ENCODE measurements around the gene KDM5A.

KDM5A gene

DNA sequence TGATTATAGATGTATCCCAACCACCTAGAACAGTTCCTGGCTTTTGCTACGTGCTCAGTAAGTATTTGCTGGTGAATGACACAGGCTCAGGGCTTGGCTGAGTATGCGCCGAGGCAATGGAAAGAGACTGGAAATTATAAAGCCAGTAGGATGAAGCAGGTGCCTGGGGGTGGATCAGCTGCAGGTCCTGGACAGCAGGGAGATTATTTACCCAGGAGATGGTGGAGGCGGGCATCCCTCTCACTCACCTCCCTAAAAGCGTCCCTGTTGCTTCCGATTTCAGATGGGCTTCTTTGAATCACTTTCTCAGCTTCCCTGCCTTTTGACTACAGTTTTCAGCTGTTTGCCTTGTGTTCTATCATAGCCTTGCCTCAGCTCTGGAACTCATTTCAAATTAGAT, 132.9 kb downstream of the KDM5A start:
- H3K36me3 Mint-ChIP-seq (ENCODE audit: low read depth) = no peaks in the 10 kb centered on the region
- no peaks in the 10 kb centered on the region for H3K4me1 Mint-ChIP-seq (ENCODE audit: low read depth)
- H3K27ac Mint-ChIP-seq = no peak overlapping the region
- intact Hi-C loops (cut with micrococcal nuclease) = no loop called here
- no peak overlapping the region for H3K4me3 Mint-ChIP-seq
- no peaks in the 10 kb centered on the region for H3K9me3 Mint-ChIP-seq
- H3K27me3 Mint-ChIP-seq = peaks cover 29% of the 10 kb centered on the region

DNA sequence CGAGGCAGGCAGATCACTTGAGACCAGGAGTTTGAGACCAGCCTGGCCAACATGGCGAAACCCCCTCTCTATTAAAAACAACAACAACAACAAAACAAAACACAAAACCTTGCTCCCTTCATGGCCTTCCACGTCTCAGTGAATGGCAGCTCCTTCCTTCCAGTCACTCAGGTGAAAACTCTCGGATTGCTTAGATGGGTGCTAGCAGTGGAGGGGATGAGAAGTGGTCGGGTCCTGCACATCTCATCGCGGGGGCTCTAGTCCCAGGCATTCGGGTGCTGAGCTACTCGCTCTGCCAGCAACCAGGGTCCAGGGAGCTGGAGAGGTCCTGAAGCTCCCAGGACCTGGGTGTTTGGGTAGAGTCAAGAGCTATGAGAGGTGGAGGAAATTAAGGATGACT, 134.2 kb downstream of the KDM5A start:
- no peaks in the 10 kb centered on the region for H3K9me3 Mint-ChIP-seq
- peaks cover 26% of the 10 kb centered on the region for H3K27me3 Mint-ChIP-seq
- intact Hi-C loops (cut with micrococcal nuclease) = no loop called here
- H3K27ac Mint-ChIP-seq = no peak overlapping the region
- H3K36me3 Mint-ChIP-seq (ENCODE audit: low read depth) = no peaks in the 10 kb centered on the region
- H3K4me3 Mint-ChIP-seq = no peak overlapping the region
- H3K4me1 Mint-ChIP-seq (ENCODE audit: low read depth) = no peaks in the 10 kb centered on the region

DNA sequence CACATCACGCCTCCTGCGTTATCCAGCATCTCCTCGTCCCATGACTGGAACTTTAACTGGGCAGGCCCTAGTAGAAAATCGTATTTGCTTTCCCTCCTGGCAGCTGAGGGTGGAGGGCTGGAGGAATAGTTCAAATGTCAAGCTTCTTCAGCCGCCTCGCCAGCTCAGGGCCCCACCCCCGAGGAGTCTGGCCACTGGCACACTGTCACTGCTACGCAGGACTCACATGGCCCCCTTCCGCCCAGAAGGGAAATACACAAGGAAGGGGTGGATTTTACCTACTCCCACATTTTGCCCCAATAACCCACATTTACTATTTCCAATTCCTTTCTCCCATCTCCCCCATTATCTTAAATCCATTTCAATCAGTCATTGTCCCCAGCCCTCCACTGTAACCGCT, 135.1 kb downstream of the KDM5A start:
- no peak overlapping the region for H3K4me3 Mint-ChIP-seq
- H3K4me1 Mint-ChIP-seq (ENCODE audit: low read depth) = no peaks in the 10 kb centered on the region
- no peak overlapping the region for H3K27ac Mint-ChIP-seq
- H3K36me3 Mint-ChIP-seq (ENCODE audit: low read depth) = no peaks in the 10 kb centered on the region
- intact Hi-C loops (cut with micrococcal nuclease) = no loop called here
- no peaks in the 10 kb centered on the region for H3K9me3 Mint-ChIP-seq
- peaks cover 23% of the 10 kb centered on the region for H3K27me3 Mint-ChIP-seq

DNA sequence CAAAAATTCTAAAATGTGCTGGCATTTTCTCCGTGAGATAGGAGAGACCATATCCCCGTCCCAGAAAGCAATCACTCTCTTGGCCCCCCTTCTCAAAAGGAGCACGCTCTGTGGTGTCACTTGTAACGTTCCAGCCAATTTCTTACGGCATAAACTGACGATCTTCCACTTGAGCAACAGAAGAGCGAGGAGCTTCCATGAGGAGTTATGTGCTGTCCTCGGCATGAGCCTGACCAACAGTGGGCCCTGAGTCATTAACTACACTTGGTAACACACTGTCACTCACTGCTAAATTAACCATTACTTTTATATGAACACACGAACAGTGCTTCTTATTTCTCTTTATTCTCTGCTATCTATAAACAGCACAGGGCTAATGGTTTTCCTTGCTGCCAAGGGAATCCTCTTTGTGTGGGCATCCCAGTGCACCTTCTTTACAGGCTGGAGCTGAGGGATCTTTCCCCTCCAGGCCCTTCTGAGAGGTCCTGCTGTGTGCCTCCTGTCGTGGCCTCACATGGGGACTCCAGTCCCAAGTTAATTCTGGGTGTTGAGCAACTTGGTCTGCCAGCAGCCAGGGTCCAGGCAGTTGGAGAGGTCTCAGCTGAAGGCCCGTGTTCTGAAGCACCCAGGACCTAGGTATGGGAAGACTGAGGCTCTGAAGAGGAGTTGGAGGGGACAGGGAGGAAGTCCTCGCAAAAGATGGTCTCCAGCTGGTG, 135.8 kb downstream of the KDM5A start:
- no peaks in the 10 kb centered on the region for H3K36me3 Mint-ChIP-seq (ENCODE audit: low read depth)
- peaks cover 2% of the 10 kb centered on the region for H3K9me3 Mint-ChIP-seq
- H3K4me3 Mint-ChIP-seq = no peak overlapping the region
- no peak overlapping the region for H3K27ac Mint-ChIP-seq
- H3K4me1 Mint-ChIP-seq (ENCODE audit: low read depth) = no peaks in the 10 kb centered on the region
- H3K27me3 Mint-ChIP-seq = peaks cover 20% of the 10 kb centered on the region
- intact Hi-C loops (cut with micrococcal nuclease) = no loop called here

DNA sequence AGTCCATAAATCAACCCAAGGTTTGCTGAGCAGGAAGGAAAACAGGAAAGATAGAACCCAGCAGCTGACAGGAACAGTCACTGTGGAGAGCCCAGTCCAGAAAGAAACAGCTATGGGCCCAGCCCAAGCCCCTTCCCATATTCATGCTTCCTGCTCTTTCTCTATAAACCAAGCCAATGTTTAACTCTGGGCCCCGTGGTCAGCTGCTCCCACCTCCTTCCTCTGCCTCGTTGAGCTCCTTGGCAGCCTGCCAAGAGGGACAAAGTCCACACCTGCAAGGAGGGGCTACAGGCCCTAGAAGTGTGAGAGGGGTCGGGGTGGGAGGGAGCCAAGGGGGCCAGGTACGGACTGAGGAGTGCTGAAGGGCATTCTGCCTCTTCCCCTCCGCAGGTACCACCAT, 136.5 kb downstream of the KDM5A start:
- Mint-ChIP-seq H3K36me3 (ENCODE audit: low read depth) (no peaks in the 10 kb centered on the region), H3K27me3 (peaks cover 20% of the 10 kb centered on the region), H3K4me1 (ENCODE audit: low read depth) (no peaks in the 10 kb centered on the region), H3K4me3 (no peak overlapping the region), H3K27ac (no peak overlapping the region), H3K9me3 (peaks cover 8% of the 10 kb centered on the region)
- intact Hi-C loops (cut with micrococcal nuclease) = no loop called here

DNA sequence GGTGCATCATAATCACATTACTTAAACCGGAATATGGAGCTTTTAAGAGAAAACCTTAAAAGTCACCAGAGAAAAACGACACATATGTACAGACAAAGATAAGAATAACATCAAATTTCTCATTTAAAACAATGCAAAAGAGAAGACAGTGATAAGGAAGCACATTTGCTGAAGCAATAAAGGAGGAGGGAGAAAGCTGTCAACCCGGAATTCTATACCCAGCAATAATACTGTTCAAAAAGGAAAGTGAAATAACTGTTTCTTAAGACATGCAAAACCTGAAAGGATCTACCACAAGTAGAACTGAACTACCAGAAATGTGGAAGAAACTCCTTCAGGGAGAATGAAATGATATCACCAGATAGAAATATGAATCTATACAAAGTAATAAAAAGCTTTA, 141.8 kb downstream of the KDM5A start:
- Mint-ChIP-seq H3K27me3 (peaks cover 13% of the 10 kb centered on the region), H3K27ac (no peak overlapping the region), H3K4me1 (ENCODE audit: low read depth) (no peaks in the 10 kb centered on the region), H3K4me3 (no peak overlapping the region), H3K9me3 (peaks cover 25% of the 10 kb centered on the region), H3K36me3 (ENCODE audit: low read depth) (no peaks in the 10 kb centered on the region)
- intact Hi-C loops (cut with micrococcal nuclease) = no loop called here

DNA sequence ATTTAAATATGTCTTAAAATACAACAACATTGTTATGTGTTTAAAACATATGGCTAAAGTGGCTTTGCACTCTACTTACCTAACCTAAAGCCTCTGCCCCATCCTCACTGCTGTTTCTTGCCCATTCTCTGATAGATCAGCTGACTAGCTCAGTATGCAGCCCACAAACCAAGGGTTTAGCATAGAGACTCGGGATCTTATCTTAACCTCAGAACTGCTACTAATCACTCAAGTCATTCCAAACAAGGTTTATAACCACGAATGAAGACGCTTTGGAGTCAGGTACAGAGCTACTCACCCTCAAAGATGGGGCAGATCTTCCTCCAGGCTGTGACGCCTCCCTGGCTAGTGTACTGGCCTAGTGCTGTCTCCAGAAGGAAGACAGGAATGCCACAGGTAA, 145.7 kb downstream of the KDM5A start:
- Mint-ChIP-seq H3K36me3 (ENCODE audit: low read depth) (no peaks in the 10 kb centered on the region), H3K9me3 (peaks cover 24% of the 10 kb centered on the region), H3K27me3 (peaks cover 13% of the 10 kb centered on the region), H3K27ac (no peak overlapping the region), H3K4me3 (no peak overlapping the region), H3K4me1 (ENCODE audit: low read depth) (no peaks in the 10 kb centered on the region)
- intact Hi-C loops (cut with micrococcal nuclease) = no loop called here

DNA sequence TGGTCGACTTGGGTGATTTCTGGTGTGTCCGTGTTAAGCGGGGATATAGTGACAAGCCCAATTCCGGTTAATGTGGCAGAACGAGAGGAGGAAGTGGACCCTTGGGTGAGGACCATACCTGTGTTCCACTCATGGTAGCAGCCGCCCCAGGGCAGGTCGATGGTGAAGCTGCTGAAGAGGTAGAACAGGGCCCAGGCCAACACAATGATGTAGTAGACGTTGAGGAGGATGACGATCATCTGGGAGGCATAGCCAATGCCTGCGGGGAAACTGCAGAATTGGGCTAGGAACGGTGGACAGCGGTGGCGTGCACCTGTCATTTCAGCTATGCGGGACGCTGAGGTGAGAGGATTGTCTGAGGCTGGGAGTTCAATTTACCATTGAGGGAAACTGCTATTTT, 146.6 kb downstream of the KDM5A start:
- H3K9me3 Mint-ChIP-seq = peaks cover 19% of the 10 kb centered on the region
- peaks cover 8% of the 10 kb centered on the region for H3K27me3 Mint-ChIP-seq
- intact Hi-C loops (cut with micrococcal nuclease) = no loop called here
- H3K27ac Mint-ChIP-seq = no peak overlapping the region
- no peak overlapping the region for H3K4me3 Mint-ChIP-seq
- no peaks in the 10 kb centered on the region for H3K36me3 Mint-ChIP-seq (ENCODE audit: low read depth)
- H3K4me1 Mint-ChIP-seq (ENCODE audit: low read depth) = no peaks in the 10 kb centered on the region

DNA sequence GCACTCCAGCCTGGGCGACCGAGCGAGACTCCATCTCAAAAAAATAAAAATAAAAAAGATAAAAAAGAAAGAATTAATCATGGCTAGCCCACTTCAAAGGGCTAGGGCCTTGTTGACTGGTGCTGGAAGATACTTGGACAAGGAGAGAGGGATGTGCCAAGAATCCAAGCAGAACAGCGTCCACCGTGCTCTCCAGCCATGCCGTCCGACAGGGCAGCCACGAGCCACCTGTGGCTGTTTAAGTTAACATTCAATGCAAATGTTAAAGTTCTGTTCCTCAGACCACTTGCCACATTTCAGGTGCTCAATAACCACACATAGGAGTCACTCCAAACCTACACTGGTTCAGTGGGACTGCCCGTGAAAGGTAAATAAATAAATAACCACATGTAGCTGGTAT, 147.9 kb downstream of the KDM5A start:
- Mint-ChIP-seq H3K4me3 (no peak overlapping the region), H3K9me3 (peaks cover 13% of the 10 kb centered on the region), H3K36me3 (ENCODE audit: low read depth) (no peaks in the 10 kb centered on the region), H3K4me1 (ENCODE audit: low read depth) (no peaks in the 10 kb centered on the region), H3K27me3 (peaks cover 7% of the 10 kb centered on the region), H3K27ac (no peak overlapping the region)
- intact Hi-C loops (cut with micrococcal nuclease) = no loop called here

DNA sequence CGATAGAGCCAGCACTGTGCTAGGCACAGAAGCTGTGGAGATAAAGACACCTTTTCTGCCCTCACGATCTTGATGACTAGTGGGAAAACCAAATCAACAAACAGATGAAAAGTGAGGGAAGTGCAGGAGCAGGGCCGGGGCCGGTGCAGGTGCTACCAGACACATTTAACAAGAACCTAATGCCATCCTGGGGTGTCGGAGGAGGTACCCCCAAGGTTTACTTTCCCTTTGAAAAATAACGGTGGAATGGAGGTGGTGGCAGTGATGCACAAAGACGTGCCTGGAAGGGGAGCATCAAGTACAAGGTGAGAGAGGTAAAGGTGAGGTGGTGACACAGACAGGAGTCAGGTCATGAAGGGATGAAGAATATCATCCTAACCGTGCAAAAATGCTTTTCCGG, 148.6 kb downstream of the KDM5A start:
- intact Hi-C loops (cut with micrococcal nuclease) = no loop called here
- Mint-ChIP-seq H3K4me3 (no peak overlapping the region), H3K27ac (no peak overlapping the region), H3K36me3 (ENCODE audit: low read depth) (no peaks in the 10 kb centered on the region), H3K27me3 (peaks cover 7% of the 10 kb centered on the region), H3K9me3 (peaks cover 17% of the 10 kb centered on the region), H3K4me1 (ENCODE audit: low read depth) (no peaks in the 10 kb centered on the region)

DNA sequence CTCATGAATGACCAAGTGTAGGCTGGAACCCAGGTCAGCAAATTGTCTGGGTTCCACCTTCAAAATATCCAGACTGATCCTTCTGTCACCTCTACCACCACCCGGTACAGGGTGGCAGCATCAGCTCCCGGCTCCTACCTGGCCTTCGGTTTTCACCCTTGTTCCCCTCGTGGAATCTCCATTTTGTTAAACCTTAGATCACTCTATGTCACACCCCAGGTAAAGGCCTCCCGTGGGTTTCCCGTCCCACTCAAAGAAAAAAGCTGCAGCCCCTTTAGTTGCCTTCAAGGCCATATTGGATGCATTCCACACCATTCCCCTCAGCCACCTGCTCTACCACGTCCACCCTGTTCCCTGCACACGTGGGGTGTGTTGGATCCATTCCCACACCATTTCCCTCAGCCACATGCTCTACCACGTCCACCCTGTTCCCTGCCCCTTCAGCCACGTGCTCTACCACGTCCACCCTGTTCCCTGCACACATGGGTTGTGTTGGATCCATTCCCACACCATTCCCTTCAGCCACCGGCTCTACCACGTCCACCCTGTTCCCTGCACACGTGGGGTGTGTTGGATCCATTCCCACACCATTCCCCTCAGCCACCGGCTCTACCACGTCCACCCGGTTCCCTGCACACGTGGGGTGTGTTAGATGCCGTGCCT, 150.3 kb downstream of the KDM5A start:
- no peaks in the 10 kb centered on the region for H3K36me3 Mint-ChIP-seq (ENCODE audit: low read depth)
- no peaks in the 10 kb centered on the region for H3K4me1 Mint-ChIP-seq (ENCODE audit: low read depth)
- intact Hi-C loops (cut with micrococcal nuclease) = no loop called here
- H3K27me3 Mint-ChIP-seq = peaks cover 5% of the 10 kb centered on the region
- no peak overlapping the region for H3K4me3 Mint-ChIP-seq
- H3K9me3 Mint-ChIP-seq = peaks cover 28% of the 10 kb centered on the region
- H3K27ac Mint-ChIP-seq = no peak overlapping the region

DNA sequence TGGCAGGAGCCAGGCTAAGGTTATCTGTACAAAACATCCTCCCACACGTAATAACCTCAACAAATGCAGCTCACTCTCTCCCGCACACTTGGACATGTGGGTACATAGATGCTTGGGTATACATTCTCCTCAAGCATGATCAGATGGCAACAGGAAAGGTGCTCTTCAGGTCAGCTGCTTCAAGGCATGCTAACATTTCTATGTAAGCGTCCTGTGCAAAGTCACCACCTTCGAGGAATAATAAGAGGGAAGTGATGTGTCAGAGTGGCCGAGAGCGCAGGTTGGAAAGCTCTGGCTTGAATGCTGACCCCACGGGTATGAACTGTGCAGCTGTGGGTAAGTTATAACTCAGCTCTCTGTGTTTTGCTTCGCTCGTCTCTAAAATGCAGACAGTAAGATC, 151.0 kb downstream of the KDM5A start:
- Mint-ChIP-seq H3K36me3 (ENCODE audit: low read depth) (no peaks in the 10 kb centered on the region), H3K27ac (no peak overlapping the region), H3K9me3 (peaks cover 28% of the 10 kb centered on the region), H3K27me3 (peaks cover 3% of the 10 kb centered on the region), H3K4me3 (no peak overlapping the region), H3K4me1 (ENCODE audit: low read depth) (no peaks in the 10 kb centered on the region)
- intact Hi-C loops (cut with micrococcal nuclease) = no loop called here

DNA sequence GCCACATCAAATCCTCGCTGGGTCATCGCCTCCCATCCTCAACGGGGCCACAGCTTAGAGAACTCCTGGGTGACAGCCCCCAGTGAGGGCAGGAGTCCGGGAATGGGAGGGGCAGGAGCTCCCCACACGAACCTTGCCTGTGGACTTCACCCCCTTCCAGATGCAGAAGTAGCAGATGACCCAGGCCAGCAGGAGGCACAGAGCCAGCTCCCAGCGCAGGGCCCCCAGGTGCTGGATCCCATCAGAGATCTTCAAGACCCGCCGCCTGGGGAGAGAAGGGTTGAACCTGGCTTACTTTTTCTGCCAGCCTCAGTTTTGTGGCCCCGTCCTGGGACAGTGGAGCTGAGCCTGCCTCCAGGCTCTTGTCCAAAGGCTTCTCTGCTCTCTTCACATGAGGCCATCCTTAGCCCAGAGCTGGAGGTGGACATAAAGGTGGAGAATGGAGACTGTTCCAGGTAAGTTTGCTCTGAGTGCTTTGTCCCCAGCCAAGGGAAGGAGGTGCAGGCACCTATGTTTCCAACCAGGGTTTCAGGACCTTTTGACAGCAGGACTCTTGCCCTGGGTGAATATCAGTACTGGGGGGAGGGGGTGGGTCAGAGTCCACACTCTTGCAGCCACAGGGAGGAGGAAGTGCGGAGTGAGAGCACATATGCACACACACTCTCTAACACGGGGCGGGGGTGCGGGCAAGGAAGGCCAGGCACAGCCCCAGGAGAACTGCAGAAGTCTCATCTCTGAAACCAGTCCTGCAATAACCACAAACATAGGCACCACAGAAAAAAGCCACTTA, 151.9 kb downstream of the KDM5A start:
- Mint-ChIP-seq H3K4me3 (no peak overlapping the region), H3K4me1 (ENCODE audit: low read depth) (no peaks in the 10 kb centered on the region), H3K27me3 (peaks cover 3% of the 10 kb centered on the region), H3K27ac (no peak overlapping the region), H3K9me3 (peaks cover 28% of the 10 kb centered on the region), H3K36me3 (ENCODE audit: low read depth) (no peaks in the 10 kb centered on the region)
- intact Hi-C loops (cut with micrococcal nuclease) = no loop called here

DNA sequence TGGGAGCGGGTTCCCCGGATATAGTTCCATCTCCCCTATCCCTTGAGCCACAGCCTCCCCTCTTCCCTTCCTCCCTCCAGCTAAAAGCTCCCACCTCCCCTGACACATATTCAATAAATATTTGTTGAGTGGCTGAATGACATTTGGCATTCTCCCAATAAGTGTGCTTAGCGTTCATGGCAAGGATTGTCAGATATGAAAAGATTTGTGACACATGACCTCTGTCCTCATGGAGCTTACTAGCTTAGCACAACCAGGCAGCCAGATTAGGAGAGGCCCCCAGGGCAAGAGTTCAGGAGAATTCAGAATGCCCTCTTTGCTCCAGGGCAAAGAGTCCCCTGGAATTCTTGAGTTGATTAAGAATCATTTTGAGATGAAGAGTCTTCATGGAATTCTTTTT, 152.7 kb downstream of the KDM5A start:
- H3K36me3 Mint-ChIP-seq (ENCODE audit: low read depth) = no peaks in the 10 kb centered on the region
- H3K9me3 Mint-ChIP-seq = peaks cover 28% of the 10 kb centered on the region
- intact Hi-C loops (cut with micrococcal nuclease) = no loop called here
- peaks cover 3% of the 10 kb centered on the region for H3K27me3 Mint-ChIP-seq
- no peak overlapping the region for H3K4me3 Mint-ChIP-seq
- no peak overlapping the region for H3K27ac Mint-ChIP-seq
- H3K4me1 Mint-ChIP-seq (ENCODE audit: low read depth) = no peaks in the 10 kb centered on the region

All from dendritic cell treated with granulocyte-macrophage colony-stimulating factor and Interleukin-4, amounts not matched to agents 40 ng/mL and 50 ng/mL, for 4 days (primary cell).